Measurements from ENCODE around the gene NPPB. TPM values are rescaled to one million over a fixed set of nuclear protein-coding genes. Genes with fewer than 3 reads are reported as not detected.

NPPB gene
- total and polyA plus RNA-seq, 2 of the 8 experiments (the other 6 are each of a cell fraction or from before 2014, with no cell fraction given) = 0.36 to 0.91 TPM

DNA sequence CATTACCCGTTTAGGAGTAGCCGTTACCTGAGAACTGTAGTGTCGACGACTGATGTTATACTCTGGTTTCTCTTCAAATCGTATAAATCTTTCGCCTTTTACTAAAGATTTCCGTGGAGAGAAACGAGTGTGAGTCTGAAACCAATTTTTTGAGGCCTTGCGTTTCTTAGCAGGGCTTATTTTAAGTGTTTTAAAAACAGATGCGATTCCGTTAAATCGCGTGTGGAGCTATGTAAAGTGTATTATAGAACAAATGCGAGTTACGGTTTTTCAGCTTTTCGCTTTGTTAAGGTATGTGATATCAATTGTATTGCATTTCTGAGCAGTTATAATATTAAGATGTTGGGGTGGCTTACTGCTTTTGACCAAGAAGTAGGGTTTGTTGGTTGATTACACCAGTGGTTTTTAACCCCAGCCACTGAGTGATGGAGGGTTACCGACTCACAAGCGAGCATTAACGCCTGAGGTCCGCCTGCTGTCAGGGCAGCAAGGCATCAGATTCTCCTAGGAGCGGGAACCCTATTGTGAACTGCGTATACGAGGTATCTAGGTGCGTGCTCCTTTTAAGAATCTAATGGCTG, 49.4 kb upstream of the NPPB start (continued):
- TF ChIP-seq, protein P1, sequence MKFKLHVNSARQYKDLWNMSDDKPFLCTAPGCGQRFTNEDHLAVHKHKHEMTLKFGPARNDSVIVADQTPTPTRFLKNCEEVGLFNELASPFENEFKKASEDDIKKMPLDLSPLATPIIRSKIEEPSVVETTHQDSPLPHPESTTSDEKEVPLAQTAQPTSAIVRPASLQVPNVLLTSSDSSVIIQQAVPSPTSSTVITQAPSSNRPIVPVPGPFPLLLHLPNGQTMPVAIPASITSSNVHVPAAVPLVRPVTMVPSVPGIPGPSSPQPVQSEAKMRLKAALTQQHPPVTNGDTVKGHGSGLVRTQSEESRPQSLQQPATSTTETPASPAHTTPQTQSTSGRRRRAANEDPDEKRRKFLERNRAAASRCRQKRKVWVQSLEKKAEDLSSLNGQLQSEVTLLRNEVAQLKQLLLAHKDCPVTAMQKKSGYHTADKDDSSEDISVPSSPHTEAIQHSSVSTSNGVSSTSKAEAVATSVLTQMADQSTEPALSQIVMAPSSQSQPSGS (IDR thresholded peaks at IDR 0.05; ENCODE audit: low read length) = peak; percentile 98
- no peak for TF ChIP-seq JUN (IDR thresholded peaks at IDR 0.05; ENCODE audit: low read depth, low read length)
- TF ChIP-seq KDM1A (IDR thresholded peaks at IDR 0.05; ENCODE audit: borderline replicate concordance, low read length) = no peak
- TF ChIP-seq, protein P2, sequence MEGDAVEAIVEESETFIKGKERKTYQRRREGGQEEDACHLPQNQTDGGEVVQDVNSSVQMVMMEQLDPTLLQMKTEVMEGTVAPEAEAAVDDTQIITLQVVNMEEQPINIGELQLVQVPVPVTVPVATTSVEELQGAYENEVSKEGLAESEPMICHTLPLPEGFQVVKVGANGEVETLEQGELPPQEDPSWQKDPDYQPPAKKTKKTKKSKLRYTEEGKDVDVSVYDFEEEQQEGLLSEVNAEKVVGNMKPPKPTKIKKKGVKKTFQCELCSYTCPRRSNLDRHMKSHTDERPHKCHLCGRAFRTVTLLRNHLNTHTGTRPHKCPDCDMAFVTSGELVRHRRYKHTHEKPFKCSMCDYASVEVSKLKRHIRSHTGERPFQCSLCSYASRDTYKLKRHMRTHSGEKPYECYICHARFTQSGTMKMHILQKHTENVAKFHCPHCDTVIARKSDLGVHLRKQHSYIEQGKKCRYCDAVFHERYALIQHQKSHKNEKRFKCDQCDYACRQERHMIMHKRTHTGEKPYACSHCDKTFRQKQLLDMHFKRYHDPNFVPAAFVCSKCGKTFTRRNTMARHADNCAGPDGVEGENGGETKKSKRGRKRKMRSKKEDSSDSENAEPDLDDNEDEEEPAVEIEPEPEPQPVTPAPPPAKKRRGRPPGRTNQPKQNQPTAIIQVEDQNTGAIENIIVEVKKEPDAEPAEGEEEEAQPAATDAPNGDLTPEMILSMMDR (IDR thresholded peaks at IDR 0.05; ENCODE audit: control extremely low read depth in 1 of 3, insufficient read depth in 1 of 3, low read depth in 1 of 3, low read length in 3 of 3) = no peak
- no peak for TF ChIP-seq SIRT6 (IDR thresholded peaks at IDR 0.05; ENCODE audit: low read length)
- TF ChIP-seq EGR1 (IDR thresholded peaks at IDR 0.05; ENCODE audit: borderline replicate concordance, low read depth, low read length) = peak; percentile 88
- peak; percentile 99 for TF ChIP-seq GTF2F1 (IDR thresholded peaks at IDR 0.05; ENCODE audit: borderline replicate concordance, low read depth, low read length)
- 0 out of 2 replicates have a peak, but pooled peaks have one; percentile 14 for TF ChIP-seq CEBPB (IDR thresholded peaks at IDR 0.05; ENCODE audit: low read depth, low read length)
- peak in 1 of 2 experiments; percentile 71; a peak in 1 of 3 replicates for TF ChIP-seq EP300 (IDR thresholded peaks at IDR 0.05; ENCODE audit: borderline replicate concordance in 1 of 2, low read depth in 2 of 2, low read length in 2 of 2)
- peak in 1 of 2 experiments; percentile 5 for TF ChIP-seq BCL11A (IDR thresholded peaks at IDR 0.05; ENCODE audit: low read depth in 2 of 2, low read length in 2 of 2)
- TF ChIP-seq SIX5 (IDR thresholded peaks at IDR 0.05; ENCODE audit: low read depth, low read length) = no peak; the same call in 1 of the 2 replicates
- TF ChIP-seq GABPA (IDR thresholded peaks at IDR 0.05; ENCODE audit: borderline replicate concordance, insufficient read depth, low read length) = no peak
- TF ChIP-seq POLR2AphosphoS5 (IDR thresholded peaks at IDR 0.05; ENCODE audit: low read depth, low read length) = peak; percentile 98
- TF ChIP-seq SRF (IDR thresholded peaks at IDR 0.05; ENCODE audit: low read depth, low read length) = no peak
- no peak for TF ChIP-seq ASH2L (IDR thresholded peaks at IDR 0.05; ENCODE audit: low read length)
- TF ChIP-seq RAD21 (IDR thresholded peaks at IDR 0.05 in 1 of 2, conservative IDR thresholded peaks at IDR 0.05 in 1 of 2; ENCODE audit: low read depth in 2 of 2, low read length in 2 of 2) = 0 out of 4 replicates have a peak, but pooled peaks of 1 of the 2 experiments have one; percentile 1

Data from H1 (cell line).